IMR-90 (cell line): ENCODE results near the gene MYPN. TPM values are rescaled to one million over a fixed set of nuclear protein-coding genes. Genes with fewer than 3 reads are reported as not detected.
A peak's percentile ranks its signal among the peaks of the same experiment; 100 is the strongest.

Experiments used
- ATAC-seq: fragments of 200-7000 bp; cut with Tn5 transposase; 2 replicates; pipeline ENCODE4 v1.9.1; 2020; ENCODE audit warnings: low read depth, mild to moderate bottlenecking, moderate library complexity
- BruUV-seq: library from RNA; stranded (reverse); fragments of 400-500 nt; replicated peaks from 2 replicates; lab custom pipeline; 2021; lab: Mats Ljungman, UMichigan
- CTCF ChIA-PET: fragments of 300-600 bp; formaldehyde crosslinking; extraction: SDS; loops from one replicate; lab custom pipeline; 2021; ENCODE audit warnings: antibody characterized with exemption; lab: Yijun Ruan, JAX
- POLR2A ChIA-PET: fragments of 300-600 bp; sonication (Branson Sonifier 250); formaldehyde crosslinking; loops from one replicate; lab custom pipeline; 2022; ENCODE audit warnings: antibody characterized with exemption; ENCODE audit not compliant: unreplicated experiment; lab: Charles Lee
- DNase-seq: peaks from one replicate; pipeline ENCODE4 v3.0.0; 2013
- H2AFZ ChIP-seq: replicated peaks from 2 replicates; pipeline ENCODE3; 2013; ENCODE audit warnings: low read length, mild to moderate bottlenecking; ENCODE audit not compliant: poor library complexity
- H2AK5ac ChIP-seq: 2 replicates; pipeline ENCODE4 v1.6.1; 2013; ENCODE audit warnings: low read depth, low read length, inconsistent platforms
- H2AK9ac ChIP-seq: replicated peaks from 2 replicates; pipeline ENCODE3; 2013; ENCODE audit warnings: mild to moderate bottlenecking, low read depth, low read length, moderate library complexity; ENCODE audit not compliant: poor library complexity
- H2BK120ac ChIP-seq: 2 replicates; pipeline ENCODE4 v1.6.1; 2013; ENCODE audit warnings: low read depth, low read length, inconsistent platforms
- H2BK15ac ChIP-seq: 3 replicates; pipeline ENCODE4 v1.6.1; 2013; ENCODE audit warnings: low read depth, low read length, inconsistent platforms
- H2BK20ac ChIP-seq: 2 replicates; pipeline ENCODE4 v1.6.1; 2013; ENCODE audit warnings: low read depth, mild to moderate bottlenecking, inconsistent platforms, low read length, moderate library complexity
- H2BK5ac ChIP-seq: 2 replicates; pipeline ENCODE4 v1.6.1; 2013; ENCODE audit warnings: mild to moderate bottlenecking, low read depth, low read length, inconsistent platforms; ENCODE audit not compliant: poor library complexity, severe bottlenecking
- H3K14ac ChIP-seq: replicated peaks from 2 replicates; pipeline ENCODE4 v1.6.1; 2013; ENCODE audit warnings: low read depth, low read length, inconsistent platforms
- H3K18ac ChIP-seq: 2 replicates; pipeline ENCODE4 v1.6.1; 2013; ENCODE audit warnings: low read depth, low read length, control low read depth
- H3K23ac ChIP-seq: 2 replicates; pipeline ENCODE4 v1.6.1; 2013; ENCODE audit warnings: low read depth, low read length, inconsistent platforms
- H3K27ac ChIP-seq: 2 replicates; pipeline ENCODE4 v1.5.1; 2013; ENCODE audit warnings: mild to moderate bottlenecking, control low read depth, low read length; ENCODE audit not compliant: insufficient read depth
- H3K27me3 ChIP-seq: 2 replicates; pipeline ENCODE4 v1.6.1; 2013; ENCODE audit warnings: low read length; ENCODE audit not compliant: control insufficient read depth, insufficient read depth
- H3K36me3 ChIP-seq: 2 replicates; pipeline ENCODE4 v1.6.1; 2013; ENCODE audit warnings: low read length, mixed read lengths; ENCODE audit not compliant: control insufficient read depth, insufficient read depth
- H3K4ac ChIP-seq: 2 replicates; pipeline ENCODE4 v1.6.1; 2013; ENCODE audit warnings: low read depth, low read length, inconsistent platforms
- H3K4me1 ChIP-seq: 2 replicates; pipeline ENCODE4 v1.6.1; 2013; ENCODE audit warnings: low read length, mixed read lengths; ENCODE audit not compliant: control insufficient read depth, insufficient read depth
- H3K4me2 ChIP-seq: 2 replicates; pipeline ENCODE4 v1.6.1; 2013; ENCODE audit warnings: low read depth, mild to moderate bottlenecking, control low read depth, low read length, moderate library complexity
- H3K4me3 ChIP-seq: 2 replicates; pipeline ENCODE4 v1.5.1; 2013; ENCODE audit warnings: low read depth, mild to moderate bottlenecking, control low read depth, low read length, moderate library complexity; ENCODE audit not compliant: insufficient read depth
- H3K56ac ChIP-seq: 2 replicates; pipeline ENCODE4 v1.6.1; 2013; ENCODE audit warnings: low read length, inconsistent platforms; ENCODE audit not compliant: insufficient read depth; ENCODE audit errors: extremely low read depth
- H3K79me1 ChIP-seq, 2 experiments: 2 replicates each; pipeline ENCODE4 v1.6.1; 2013; ENCODE audit warnings: low read length in 2 of 2, inconsistent platforms in 1 of 2, low read depth in 1 of 2
- H3K9ac ChIP-seq: 2 replicates; pipeline ENCODE4 v1.6.1; 2013; ENCODE audit warnings: low read depth, low read length, control low read depth
- H3K9me1 ChIP-seq: 2 replicates; pipeline ENCODE4 v1.6.1; 2013; ENCODE audit warnings: low read length, inconsistent platforms; ENCODE audit not compliant: insufficient read depth
- H3K9me3 ChIP-seq: 2 replicates; pipeline ENCODE4 v1.6.1; 2013; ENCODE audit warnings: low read length; ENCODE audit not compliant: control insufficient read depth, insufficient read depth
- H4K20me1 ChIP-seq: 2 replicates; pipeline ENCODE4 v1.6.1; 2013; ENCODE audit warnings: low read length, inconsistent platforms; ENCODE audit not compliant: insufficient read depth
- H4K5ac ChIP-seq: 2 replicates; pipeline ENCODE4 v1.6.1; 2013; ENCODE audit warnings: mild to moderate bottlenecking, low read depth, low read length, control low read depth
- H4K8ac ChIP-seq, 2 experiments: 2 replicates each; pipeline ENCODE4 v1.6.1; 2013; ENCODE audit warnings: low read depth in 2 of 2, low read length in 2 of 2, control low read depth in 1 of 2, inconsistent platforms in 1 of 2
- H4K91ac ChIP-seq: 2 replicates; pipeline ENCODE4 v1.6.1; 2013; ENCODE audit warnings: low read depth, low read length, inconsistent platforms; ENCODE audit not compliant: insufficient read depth
- BHLHE40 ChIP-seq: fragments of 150-350 bp; IDR thresholded peaks from 2 replicates; pipeline ENCODE4 v1.6.1; 2016; ENCODE audit warnings: mild to moderate bottlenecking, low read depth, low read length
- CEBPB ChIP-seq: IDR thresholded peaks from 2 replicates; pipeline ENCODE4 v1.6.1; 2012; ENCODE audit warnings: low read depth, low read length, improper control_type of control experiment
- CHD1 ChIP-seq: IDR thresholded peaks from 2 replicates; pipeline ENCODE4 v1.6.1; 2012; ENCODE audit warnings: low read depth, low read length, improper control_type of control experiment
- CTCF ChIP-seq: conservative IDR thresholded peaks from 2 replicates; pipeline ENCODE4 v1.5.1; 2012; ENCODE audit warnings: mild to moderate bottlenecking, low read depth, low read length, improper control_type of control experiment
- ELK1 ChIP-seq: fragments of 150-350 bp; IDR thresholded peaks from 2 replicates; pipeline ENCODE4 v1.6.1; 2016; ENCODE audit warnings: low read depth, mild to moderate bottlenecking, low read length, moderate library complexity, borderline replicate concordance
- FOS ChIP-seq: fragments of 150-350 bp; IDR thresholded peaks from 2 replicates; pipeline ENCODE4 v1.6.1; 2016; ENCODE audit warnings: low read depth, low read length
- MAFK ChIP-seq: IDR thresholded peaks from 2 replicates; pipeline ENCODE4 v1.6.1; 2012; ENCODE audit warnings: low read depth, low read length, improper control_type of control experiment
- MAZ ChIP-seq: IDR thresholded peaks from 2 replicates; pipeline ENCODE4 v1.6.1; 2012; ENCODE audit warnings: low read depth, mild to moderate bottlenecking, low read length, improper control_type of control experiment, moderate library complexity, borderline replicate concordance
- MXI1 ChIP-seq: IDR thresholded peaks from 2 replicates; pipeline ENCODE4 v1.6.1; 2012; ENCODE audit warnings: low read depth, mild to moderate bottlenecking, low read length, moderate library complexity, borderline replicate concordance
- NFE2L2 ChIP-seq: fragments of 150-350 bp; IDR thresholded peaks from 2 replicates; pipeline ENCODE4 v1.6.1; 2016; ENCODE audit warnings: low read depth, mild to moderate bottlenecking, low read length
- POLR2A ChIP-seq: IDR thresholded peaks from 2 replicates; pipeline ENCODE4 v1.6.1; 2012; ENCODE audit warnings: mild to moderate bottlenecking, low read depth, low read length
- RAD21 ChIP-seq: IDR thresholded peaks from 2 replicates; pipeline ENCODE4 v1.6.1; 2012; ENCODE audit warnings: low read length, improper control_type of control experiment
- RCOR1 ChIP-seq: IDR thresholded peaks from 2 replicates; pipeline ENCODE4 v1.6.1; 2012; ENCODE audit warnings: mild to moderate bottlenecking, low read length, improper control_type of control experiment; ENCODE audit not compliant: insufficient replicate concordance
- RFX5 ChIP-seq: IDR thresholded peaks from 2 replicates; pipeline ENCODE4 v1.8.0; 2012; ENCODE audit warnings: low read depth, mild to moderate bottlenecking, low read length, moderate library complexity
- SMC3 ChIP-seq: fragments of 150-350 bp; IDR thresholded peaks from 2 replicates; pipeline ENCODE4 v1.6.1; 2016; ENCODE audit warnings: low read depth, mild to moderate bottlenecking, antibody characterized with exemption, low read length, moderate library complexity
- WGBS, 2 experiments: methylation state at CpG; one replicate each; pipeline versions ENCODE4 v1.1.5 to v1.1.7; 2013; ENCODE audit warnings: missing lambda C conversion rate in 2 of 2; ENCODE audit not compliant: insufficient read length in 1 of 2; ENCODE audit errors: extremely low coverage in 2 of 2; 5-methylcytosine and 5-hydroxymethylcytosine counted together
- dilution Hi-C: fragments of 300-500 bp; cut with HindIII; formaldehyde crosslinking; loops from one replicate; pipeline ENCODE4 v1.14.3; 2018; ENCODE audit warnings: low sequenced_read_pairs; ENCODE audit not compliant: unreplicated experiment
- in situ Hi-C: fragments of 300-500 bp; cut with MboI; formaldehyde crosslinking; loops from 3 replicates; pipeline ENCODE4 v1.14.3; 2019; ENCODE audit warnings: low sequenced_read_pairs, inconsistent platforms, mixed read lengths
- intact Hi-C: fragments of 100-400 bp; cut with micrococcal nuclease; formaldehyde crosslinking; loops from 2 replicates; pipeline ENCODE4 v1.10.0; 2022
- polyA plus RNA-seq, 3 experiments: library from polyadenylated mRNA; depleted of rRNA; stranded (reverse); fragments of >200 nt; gene quantifications; 2 replicates each; pipeline ENCODE4 v1.2.3, GENCODE V29; 2012; ENCODE audit warnings: low replicate concordance in 1 of 3
- total RNA-seq: library from RNA; depleted of rRNA; stranded (reverse); fragments of >200 nt; gene quantifications from 2 replicates; pipeline ENCODE4 v1.2.3, GENCODE V29; 2012
- TF ChIP-seq, protein P1 (sequence below): fragments of 150-350 bp; IDR thresholded peaks from 2 replicates; pipeline ENCODE4 v1.6.1; 2017; ENCODE audit warnings: mild to moderate bottlenecking, antibody characterized with exemption, low read length, low read depth

Gene MYPN
- total and polyA plus RNA-seq, 2 of the 4 experiments (the other 2 are of a cell fraction): 7.8 to 13.1 TPM

DNA sequence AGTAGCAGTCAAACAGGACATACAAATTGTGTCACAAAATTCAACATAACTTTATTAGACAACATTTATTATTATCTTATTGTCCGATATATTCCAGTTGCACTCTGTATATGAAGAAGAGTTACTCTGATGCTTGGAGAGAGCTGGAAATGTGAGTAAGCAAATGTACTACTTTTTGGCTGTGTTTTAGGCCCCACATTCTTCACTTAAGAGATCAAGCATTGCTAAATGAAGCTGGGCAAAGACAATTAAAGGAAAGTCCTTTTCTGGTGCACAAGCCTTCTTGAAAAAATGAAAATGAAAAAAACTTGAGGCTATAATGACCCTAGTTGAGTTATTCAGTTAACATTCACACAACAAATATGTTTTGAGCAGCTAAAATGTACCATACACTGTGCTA is 26.1 kb downstream of the MYPN start:
- no TSS peak for BruUV-seq

More for the DNA sequence above, 26.1 kb downstream of the MYPN start:
- Histone ChIP-seq H3K4ac (peak overlapping the region; percentile 95), H3K27ac (peak overlapping the region; percentile 92), H2AFZ (no peak overlapping the region), H2AK9ac (no peak overlapping the region), H4K91ac (peak overlapping the region; percentile 87), H3K36me3 (no peaks in the 10 kb centered on the region), H2AK5ac (peak overlapping the region; percentile 94), H3K9ac (peak overlapping the region; percentile 51; the same call in 1 of the 2 replicates), H2BK15ac (peak overlapping the region; percentile 63), H3K23ac (peak overlapping the region; percentile 61), H2BK5ac (peak overlapping the region; percentile 100), H3K27me3 (no peaks in the 10 kb centered on the region), H3K4me1 (peaks cover 22% of the 10 kb centered on the region), H4K5ac (peak overlapping the region; percentile 83; the same call in 1 of the 2 replicates), H3K9me1 (0 out of 2 replicates have a peak, but pooled peaks cover 5% of the 10 kb centered on the region), H3K56ac (peak overlapping the region; percentile 95), H4K8ac (peak overlapping the region; percentile 89 to 91), H3K9me3 (no peaks in the 10 kb centered on the region), H3K4me2 (peak overlapping the region; percentile 47; the same call in 1 of the 2 replicates), H2BK20ac (peak overlapping the region; percentile 86), H3K79me1 (peaks cover 9 to 15% of the 10 kb centered on the region in 2 experiments; a peak in 2 of 4 replicates), H3K4me3 (no peak overlapping the region), H3K18ac (peak overlapping the region; percentile 93; the same call in 1 of the 2 replicates), H2BK120ac (peak overlapping the region; percentile 99), H4K20me1 (0 out of 2 replicates have a peak, but pooled peaks cover 3% of the 10 kb centered on the region), H3K14ac (peak overlapping the region; percentile 92)
- CTCF ChIA-PET: no interaction called here
- no CpG with 5 or more reads among the region's 1 CpG for WGBS, 2 experiments
- TF ChIP-seq POLR2A (no peak; the same call in 1 of the 2 replicates), CTCF (no peak), RAD21 (no peak), CHD1 (no peak), SMC3 (no peak), NFE2L2 (no peak), MAZ (no peak), BHLHE40 (no peak), RCOR1 (no peak), MXI1 (no peak), MAFK (no peak), FOS (no peak), RFX5 (no peak), CEBPB (no peak), ELK1 (no peak)
- TF ChIP-seq, protein P1, sequence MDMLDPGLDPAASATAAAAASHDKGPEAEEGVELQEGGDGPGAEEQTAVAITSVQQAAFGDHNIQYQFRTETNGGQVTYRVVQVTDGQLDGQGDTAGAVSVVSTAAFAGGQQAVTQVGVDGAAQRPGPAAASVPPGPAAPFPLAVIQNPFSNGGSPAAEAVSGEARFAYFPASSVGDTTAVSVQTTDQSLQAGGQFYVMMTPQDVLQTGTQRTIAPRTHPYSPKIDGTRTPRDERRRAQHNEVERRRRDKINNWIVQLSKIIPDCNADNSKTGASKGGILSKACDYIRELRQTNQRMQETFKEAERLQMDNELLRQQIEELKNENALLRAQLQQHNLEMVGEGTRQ: no peak
- POLR2A ChIA-PET: no interaction called here
- in situ Hi-C loops (no loop called here), dilution Hi-C loops (no loop called here), intact Hi-C loops (no loop called here)
- DNase-seq (peak; percentile 63), ATAC-seq (peak; percentile 34)
